Astrocyte of the hippocampus (primary cell): ENCODE measurements around the gene DAO.
"Not testable (repeated sequence)": the region's sequence is repeated elsewhere in the genome, so short reads cannot be mapped to it uniquely, and the experiment has no call there.

Source experiments
- DNase-seq: peaks from one replicate; pipeline ENCODE4 v3.0.0; 2011; ENCODE audit warnings: low read depth, low spot score

DAO gene

DNA sequence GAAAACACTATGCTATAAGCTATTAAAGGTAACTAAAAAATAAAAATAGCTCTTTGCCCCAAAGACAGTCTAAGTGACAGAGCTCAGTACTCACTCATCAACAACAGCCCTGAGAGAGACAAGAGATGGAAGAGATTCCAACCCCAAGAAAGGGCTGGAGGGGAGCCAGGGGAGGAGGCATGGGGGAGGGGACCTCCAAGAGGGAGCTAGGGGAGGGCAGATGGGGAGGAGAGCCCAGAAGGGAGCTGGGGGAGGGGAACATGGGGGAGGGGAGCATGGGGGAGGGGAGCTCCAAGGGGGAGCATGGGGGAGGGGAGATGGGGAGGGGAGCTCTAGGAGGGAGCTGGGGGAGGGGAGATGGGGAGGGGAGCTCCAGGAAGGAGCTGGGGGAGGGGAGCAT is 30.2 kb upstream of the DAO start:
- DNase-seq, result no peak

DNA sequence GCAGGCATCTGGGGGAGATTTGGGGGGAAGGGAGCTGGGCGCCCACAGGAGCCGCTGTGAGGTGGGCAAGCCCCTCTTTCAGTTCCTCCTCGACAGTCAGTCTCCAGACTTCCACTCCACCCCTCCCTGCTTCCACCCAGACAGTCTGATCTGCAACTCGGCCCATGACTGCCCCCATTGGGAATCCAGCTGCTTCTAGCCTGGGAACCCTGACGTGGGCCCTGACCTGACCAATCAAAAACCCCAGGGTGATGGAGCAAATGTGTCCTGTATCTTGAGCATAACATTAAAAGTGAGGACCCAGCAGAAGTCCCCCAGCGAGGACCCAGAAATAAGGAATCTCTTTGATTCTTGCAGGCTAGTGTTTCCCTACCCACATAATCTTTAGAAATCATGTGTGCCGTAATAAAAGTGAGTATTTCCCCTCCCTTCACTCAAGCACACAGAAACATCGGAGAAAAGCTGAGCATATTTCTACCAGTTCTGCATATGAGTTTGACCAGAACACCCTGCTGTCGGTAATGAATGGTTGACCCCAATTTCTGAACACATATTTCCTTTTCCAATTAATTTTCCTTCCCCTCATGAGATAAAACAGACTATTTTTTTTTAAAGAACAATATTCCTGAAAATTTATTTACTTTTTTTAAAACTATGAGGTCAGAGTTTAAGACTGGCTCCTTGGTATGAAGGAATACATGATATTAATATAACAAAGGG is 28.9 kb upstream of the DAO start:
- DNase-seq, result peak; percentile 71

DNA sequence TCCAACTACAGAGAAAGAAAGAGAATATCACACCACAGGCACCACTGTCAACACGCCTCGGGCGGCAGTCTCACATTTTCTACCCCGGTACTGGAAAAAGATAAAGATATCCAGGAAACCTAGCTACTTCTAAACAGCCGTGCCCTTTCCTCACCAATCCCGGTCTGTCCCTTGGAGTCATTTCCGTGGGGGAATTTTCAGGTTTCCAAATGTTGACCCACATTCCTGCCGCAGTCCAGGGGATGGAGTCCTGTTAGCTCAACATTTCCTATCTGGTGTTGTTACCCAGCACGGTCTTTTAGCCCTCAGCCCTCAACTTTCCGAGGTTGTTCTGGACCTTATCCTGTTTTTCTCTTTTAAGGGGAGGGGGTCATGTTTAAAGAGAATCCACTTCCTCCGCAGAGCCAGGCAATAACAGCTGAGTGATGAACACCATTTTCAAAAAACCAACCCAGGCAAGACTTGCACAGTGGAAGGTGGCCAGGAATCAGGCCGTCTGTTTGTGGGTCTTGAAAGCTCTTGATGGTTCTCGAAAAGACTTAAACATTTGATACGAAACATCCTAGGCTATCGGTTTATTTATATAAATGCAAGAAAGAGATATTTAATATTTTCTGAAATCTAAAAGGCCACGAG is 27.1 kb upstream of the DAO start:
- peak; percentile 27 for DNase-seq

DNA sequence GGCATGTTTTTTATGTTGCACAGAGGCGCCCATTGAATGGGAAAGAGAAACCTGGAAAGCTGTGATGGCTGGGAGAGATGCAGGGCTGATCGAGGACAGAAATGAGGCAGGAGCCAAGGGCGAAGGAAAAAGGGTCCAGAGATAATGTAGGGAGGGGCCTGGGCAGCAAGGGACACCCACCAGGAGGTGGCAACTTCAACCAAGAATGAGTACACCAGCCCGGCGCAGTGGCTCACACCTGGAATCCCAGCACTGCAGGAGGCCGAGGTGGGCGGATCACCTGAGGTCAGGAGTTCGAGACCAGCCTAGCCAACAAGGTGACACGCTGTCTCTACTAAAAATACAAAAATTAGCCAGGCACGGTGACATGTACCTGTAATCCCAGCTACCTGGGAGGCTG is 26.5 kb upstream of the DAO start:
- DNase-seq, result no peak

DNA sequence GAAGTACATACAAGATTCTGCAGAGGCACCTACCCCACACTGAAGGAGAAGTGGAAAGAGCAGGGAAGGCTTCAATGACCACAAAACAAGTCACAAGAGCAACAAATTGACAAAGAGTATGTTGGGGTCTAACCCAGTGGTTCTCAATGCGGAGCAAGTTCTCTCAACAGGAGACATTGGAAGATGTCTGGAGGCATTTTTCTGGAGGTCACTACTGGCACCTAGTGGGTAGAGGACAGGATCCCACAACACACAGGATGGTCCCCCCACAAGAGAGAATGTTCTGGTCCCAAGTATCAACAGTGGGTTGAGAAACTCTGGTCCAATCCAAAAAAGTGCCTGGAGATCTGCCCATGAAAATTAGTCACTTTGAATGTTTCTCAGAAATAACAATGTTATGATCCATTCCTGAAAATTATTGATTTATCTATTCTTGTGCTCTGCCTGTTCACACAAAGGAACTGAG is 25.9 kb upstream of the DAO start:
- DNase-seq, result peak; percentile 84

DNA sequence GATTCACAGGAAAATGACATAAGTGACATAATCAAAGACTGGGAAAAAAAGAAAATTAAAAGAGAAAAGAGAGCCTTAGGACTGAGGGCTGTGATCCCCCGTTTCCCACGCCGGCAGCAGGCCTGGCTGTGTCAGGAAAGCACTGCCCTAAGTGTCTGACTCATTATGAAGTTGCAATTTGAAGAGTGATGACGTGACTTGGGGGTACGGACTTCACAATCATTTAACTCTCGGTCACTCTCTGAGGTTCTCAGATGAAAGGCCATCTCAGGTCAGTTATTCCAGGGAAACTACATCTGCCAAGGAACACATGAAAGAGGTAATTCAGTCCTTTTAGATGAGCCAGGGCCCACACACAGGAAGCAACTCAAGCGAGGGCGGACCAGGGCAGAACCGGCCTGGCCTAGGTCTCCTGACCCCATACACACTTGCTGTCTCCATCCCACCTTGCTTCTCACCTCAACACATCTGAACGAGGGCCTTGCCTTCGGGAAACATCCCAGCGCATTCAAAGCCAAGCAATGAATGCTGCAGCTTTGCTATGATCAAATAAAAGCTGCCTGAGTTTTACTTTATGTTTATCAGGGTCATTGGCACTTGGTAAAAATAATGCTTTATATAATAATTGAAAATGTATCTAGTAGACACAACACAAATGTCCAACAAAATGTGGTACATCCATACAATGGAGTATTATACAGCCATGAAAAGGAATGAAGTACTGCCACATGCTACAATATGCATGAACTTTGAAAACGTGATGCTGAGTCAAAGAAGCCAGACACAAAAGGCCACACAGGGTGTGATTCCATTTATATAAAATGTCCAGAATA is 25.2 kb upstream of the DAO start:
- peak; percentile 95 for DNase-seq

DNA sequence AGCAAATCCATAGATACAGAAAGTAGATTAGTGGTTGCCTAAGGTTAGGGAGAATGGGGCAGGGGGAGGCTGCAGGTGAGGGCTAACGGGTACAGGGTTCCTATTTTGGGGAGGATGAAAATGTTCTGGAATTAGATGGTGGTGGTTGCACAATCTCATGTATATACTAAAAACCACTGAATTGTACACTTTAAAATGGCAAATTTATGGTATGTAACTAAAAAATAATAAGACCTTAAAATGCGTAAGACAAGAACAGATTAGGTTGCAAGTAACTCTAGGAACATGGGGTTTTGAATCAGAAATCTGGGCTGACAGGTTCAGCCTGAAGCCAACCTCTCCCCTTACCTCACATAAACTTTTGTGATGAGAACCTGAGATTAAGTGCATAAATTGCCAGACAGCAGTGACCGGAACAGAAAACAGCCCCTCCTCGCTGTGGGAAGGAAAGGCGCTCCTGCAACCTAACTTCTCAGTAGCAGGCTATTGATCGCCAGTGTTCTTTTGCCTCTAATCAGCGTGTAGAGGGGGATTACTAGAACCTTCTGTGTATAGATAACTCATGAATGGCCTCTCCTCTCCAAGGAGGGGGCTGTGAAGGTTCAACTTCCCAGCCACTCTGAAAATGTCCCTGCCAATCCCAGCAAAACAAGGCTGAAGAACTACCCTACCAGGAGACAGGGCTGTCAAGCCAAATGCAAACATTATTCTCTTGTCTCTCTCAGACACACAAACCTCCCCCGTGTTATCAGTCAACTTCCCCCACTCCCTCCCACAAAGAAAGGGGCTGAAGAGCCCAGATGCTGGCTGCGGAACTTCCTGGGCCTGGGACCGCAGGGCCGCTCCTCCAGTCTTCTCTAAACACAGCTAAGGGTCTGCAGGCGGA is 24.4 kb upstream of the DAO start:
- DNase-seq, result peak; percentile 40

DNA sequence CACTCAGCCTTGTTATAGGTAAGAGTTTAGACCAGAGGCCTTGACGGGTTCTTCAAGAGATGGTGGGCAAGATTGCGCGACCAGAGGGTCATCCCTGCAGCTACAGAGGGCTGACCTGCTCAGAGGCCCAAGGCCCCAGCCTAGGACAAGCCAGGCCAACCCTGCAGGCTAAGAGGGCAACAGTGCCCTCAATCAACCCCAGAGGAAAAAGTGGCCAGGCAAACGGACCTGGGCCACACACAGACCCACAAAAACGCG is 23.8 kb upstream of the DAO start:
- no peak for DNase-seq

DNA sequence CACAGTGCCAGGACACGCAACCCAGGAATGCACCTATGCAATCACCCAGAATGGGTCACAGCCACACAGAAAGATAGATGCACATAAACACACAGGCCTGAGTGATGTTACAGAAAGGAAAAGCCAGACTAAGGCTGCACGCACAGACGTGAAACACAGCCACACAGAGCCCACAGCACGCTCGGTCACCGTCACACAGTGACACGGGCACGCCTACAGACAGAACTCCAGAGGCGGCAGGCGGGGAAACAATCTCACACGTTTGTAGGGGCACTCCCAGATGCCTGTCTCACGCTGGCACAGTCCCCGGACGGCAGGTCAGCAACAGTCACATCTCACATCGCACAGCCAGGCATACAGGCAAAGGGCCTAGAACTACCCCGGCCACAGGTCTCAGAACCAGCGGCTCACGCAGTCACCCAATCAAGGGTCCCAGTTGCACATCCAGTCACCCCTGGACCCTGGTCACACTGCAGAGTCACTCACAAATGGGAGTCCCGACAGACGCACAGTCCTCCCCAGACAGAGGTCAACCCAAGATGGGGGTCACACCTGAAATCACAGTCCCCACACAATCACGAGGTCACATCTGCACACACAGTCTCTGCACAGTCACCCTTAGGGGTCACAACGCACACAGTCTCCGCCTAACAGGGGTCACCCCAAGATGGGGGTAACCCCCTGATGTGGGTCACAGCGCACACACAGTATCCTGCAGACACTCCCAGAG is 23.3 kb upstream of the DAO start:
- DNase-seq, result peak; percentile 84

DNA sequence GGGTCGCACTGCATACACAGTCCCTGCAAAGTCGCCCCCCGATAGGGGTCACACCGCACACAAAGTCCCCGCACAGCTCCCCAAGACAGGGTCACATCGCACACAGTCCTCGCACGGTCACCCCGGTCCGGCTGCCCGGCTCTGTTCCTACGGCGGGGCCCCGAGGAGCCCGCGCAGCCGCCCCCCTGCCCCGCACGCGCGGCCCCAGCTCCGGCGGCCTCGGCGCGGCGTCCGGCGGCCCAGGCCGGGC is 22.8 kb upstream of the DAO start:
- no peak for DNase-seq

DNA sequence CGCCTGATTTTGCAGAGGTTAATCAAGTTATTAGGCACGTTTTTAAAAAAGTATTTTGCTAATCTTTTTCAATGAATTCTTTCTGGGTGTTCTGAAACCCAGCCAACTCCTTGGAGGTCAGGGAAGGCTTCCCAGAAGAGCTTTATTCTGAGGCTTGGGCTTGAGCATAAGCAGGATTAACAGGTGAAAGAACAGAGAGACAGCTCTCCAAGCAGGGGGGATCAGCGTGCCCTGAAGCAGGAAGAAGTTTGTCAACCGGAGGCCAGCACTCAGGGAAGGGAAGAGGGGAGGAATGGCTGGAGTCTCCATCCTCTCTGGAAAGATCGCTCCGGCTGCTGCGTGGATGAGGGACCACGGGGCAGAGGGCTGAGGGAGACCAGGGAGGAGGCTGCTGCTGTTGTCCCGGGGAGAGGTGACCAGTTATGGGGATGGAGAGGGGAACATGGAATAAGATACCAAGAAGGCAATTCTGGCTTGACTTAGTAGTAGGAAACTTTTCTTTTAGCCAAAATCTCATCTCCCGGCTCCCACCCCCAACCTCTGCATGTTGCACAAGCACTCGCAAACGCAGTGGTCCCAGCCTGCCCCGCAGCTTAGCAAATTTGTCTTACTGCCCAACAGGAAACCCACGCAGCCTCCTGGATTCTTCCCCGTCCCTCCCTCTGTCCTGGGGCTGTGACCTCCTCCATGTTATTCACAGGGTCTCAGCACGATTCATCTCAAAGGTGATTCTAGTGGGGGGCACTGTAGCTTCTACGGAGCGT is 21.4 kb upstream of the DAO start:
- DNase-seq, result no peak

DNA sequence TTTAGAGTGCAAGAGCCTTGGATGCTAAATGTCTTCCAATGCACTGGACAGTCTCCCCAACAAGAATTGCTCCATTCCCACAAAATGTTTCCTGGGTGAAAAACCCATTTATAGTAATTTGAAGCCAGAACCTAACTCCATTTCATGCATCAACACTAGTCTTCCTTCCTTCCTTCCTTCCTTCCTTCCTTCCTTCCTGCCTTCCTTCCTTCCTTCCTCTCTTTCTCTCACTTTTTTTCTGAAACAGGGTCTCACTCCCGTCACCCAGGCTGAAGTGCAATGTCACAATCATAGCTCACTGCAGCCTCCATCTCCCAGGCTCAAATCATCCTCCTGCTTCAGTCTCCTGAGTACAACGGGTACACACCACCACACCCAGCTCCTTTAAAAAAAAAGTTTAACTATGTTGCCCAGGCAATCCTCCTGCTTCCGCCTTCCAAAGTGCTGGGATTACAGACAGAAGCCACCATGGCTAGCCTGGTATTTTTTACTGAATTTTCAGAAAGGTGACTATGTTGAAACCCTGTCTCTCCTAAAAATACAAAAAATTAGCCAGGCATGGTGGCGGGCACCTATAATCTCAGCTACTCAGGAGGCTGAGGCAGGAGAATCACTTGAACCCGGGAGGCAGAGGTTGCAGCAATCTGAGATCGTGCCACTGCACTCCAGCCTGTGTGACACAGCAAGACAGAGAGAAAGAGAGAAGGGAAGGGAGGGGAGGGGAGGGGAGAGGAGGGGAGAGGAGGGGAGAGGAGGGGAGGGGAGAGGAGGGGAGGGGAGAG is 20.6 kb upstream of the DAO start:
- DNase-seq, result not testable (repeated sequence)

DNA sequence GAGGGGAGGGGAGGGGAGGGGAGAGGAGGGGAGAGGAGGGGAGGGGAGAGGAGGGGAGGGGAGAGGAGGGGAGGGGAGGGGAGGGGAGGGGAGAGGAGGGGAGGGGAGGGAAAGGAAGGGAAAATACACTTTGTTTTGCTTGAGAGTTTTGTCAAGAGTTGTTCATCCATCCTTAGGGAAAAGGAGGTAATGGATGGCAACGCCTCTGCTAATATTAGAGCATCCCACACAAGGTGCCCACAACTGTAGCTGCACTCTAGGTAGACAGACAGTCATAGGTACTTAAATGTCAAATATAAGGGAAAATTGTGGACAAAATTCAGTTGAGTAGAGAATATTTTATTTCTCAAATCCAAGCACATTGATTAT is 20.0 kb upstream of the DAO start:
- no peak for DNase-seq

DNA sequence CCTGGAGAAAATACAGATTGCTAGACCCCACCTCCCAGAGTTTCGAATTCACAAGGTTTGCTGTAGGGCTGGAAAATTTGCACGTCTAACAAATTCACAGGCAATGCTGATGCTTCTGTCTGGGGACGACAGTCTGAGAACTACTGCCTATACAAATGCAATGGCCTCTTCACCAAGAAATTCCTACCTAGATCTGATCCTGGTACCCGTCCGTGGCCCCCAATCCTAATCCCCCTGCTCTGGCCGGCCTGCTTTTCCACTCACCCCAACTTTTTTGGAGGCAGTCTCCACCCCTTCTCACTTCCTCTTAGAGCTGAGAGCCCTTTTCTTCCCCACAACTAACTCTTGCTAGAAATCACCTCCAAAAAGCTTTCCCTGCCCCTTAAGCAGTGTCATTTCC is 19.4 kb upstream of the DAO start:
- no peak for DNase-seq

DNA sequence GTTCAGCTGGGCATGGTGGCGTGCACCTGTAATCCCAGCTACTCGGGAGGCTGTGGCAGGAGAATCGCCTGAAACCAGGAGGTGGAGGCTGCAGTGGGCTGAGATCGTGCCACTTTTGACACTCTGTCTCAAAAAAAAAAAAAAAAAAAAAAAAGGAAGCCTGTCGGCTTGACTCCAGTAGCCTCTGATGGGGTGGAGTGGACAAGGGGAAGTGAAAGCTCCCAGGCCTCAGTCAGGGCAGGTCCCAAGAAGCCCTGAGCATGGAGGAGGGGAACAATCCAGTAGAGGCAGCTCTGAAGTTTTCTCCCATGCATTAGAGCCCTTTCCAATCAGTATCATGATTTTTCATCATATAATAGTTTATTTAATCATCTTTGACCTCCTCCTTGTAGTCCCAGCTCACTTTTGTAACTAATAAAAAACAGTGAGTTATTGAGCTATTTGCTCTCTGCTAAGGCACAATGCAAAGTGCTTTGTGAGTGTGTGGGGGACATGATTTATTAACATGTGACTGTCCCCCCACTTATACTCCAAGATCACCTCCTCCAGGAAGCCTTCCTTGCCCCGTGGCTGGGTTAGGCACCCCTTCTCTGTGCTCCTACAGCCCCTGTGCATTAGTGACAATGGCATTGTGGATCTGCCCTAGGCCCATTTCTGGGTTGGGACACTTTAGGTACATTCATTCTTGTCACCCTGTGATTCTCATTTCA is 17.9 kb upstream of the DAO start:
- no peak for DNase-seq

DNA sequence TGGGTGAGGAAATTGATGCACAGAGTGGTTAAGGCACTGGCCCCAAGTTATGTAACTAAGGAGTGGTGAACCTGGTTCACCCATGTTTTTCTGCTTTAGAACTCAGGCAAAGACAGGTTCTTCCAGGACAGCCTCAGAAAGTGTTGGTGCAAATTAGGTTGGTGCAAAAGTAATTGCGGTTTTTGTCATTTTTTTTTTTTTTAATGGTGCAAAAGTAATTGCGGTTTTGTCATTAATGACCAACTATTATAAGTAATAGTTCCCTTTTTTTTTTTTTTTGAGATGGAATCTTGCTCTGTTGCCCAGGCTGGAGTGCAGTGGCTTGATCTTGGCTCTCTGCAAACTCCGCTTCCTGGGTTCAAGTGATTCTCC is 17.3 kb upstream of the DAO start:
- DNase-seq, result no peak

DNA sequence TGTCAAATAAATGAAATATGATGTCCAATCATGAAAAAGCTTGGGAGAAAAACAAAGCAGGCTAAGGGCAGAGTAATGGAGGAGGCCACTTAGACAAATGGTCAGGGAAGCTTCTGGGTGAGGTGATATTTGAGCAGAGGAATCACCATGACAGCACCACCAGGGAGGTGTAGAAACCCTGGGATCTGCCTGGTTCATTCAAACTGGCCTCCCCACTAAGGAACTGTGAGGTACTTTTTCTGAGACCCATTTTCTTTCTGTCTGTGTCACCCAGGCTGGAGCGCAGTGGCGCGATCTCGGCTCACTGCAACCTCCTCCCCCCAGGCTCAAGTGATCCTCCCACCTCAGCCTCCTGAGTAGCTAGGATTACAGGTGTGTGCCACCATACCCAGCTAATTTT is 14.7 kb upstream of the DAO start:
- DNase-seq, result no peak

DNA sequence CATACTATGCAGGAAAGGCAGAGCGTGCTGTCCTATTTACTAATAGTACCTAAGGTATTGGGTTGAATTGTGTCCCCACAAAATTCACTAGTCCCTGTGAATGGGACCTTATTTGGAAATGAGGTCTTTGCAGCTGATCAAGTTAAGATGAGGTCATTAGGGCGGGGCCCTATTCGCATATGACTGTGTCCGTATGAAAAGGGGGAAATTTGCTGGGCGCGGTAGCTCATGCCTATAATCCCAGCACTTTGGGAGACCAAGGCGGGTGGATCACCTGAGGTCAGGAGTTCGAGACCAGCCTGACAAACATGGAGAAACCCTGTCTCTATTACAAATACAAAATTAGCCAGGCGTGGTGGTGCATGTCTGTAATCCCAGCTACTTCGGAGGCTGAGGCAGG is 13.8 kb upstream of the DAO start:
- not testable (repeated sequence) for DNase-seq

DNA sequence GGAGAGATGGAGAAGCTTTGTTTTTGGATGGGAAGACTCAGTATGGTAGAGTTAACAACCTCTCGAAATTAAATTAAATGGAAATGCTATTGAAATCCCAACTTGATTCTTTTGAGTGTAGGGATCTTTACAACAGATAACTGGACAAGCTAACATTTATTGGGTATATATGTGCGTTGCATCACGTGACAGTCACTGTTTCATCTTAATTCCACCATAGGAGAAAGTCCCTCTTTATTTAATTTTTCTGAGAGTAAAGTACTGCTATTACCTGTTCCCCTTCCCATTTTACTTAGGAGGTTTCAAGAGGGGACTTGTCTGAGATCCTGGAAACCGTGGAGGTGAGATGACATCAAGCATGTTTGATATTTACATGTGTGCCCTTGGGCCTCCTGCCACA is 11.1 kb upstream of the DAO start:
- DNase-seq, result no peak

DNA sequence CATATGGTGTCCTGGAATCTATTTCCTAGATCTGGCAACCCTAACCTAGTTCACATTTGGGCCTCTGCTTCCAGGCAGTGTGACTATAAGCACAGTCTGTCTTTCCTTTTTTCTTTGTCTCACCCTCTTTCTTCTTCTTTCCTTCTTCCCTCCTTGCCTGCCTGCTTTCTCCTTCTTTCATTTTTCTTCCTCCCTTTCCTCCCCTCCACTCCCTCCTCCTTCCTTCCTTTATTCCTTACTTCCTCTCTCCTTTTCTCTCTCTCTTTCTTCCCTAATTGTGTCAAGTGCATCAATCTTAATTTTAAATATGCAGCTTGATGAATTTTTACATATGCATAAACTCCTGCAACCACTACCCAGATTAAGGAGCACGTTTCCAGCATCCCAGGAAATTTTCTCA is 4.6 kb upstream of the DAO start:
- DNase-seq, result no peak
